ENCODE measurements around the gene DPYD.

GRCh38 chr1:97744977-97745376 is 175.9 kb downstream of the DPYD start:
- TF ChIP-seq CTCF (IDR thresholded peaks at IDR 0.05): no peak
- no peak for TF ChIP-seq POLR2A (IDR thresholded peaks at IDR 0.05)
